Measurements from ENCODE around the gene CMTR1. TPM values are rescaled to one million over a fixed set of nuclear protein-coding genes. Genes with fewer than 3 reads are reported as not detected.
A peak's percentile ranks its signal among the peaks of the same experiment; 100 is the strongest.

CMTR1 gene
- total RNA-seq, 1 experiment from 2014 or later: 45.0 TPM

DNA sequence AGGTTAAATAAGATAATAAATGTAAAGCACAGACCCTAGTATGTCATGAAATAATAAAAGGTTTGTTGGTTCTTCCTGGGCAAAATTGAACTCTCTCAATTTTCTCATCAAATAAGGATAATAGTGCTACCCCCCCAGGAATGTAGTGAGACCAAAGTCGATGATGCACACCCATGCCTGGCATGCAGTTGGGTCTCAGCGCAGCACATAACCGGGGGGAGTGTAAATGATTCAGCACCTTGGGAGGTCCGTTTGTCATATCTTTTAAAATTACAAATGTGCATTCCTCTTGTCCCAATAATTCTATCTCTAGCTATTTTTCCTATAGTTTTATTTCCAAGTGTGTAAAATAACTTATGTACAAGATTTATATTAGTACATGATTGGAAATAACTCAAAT is 98.0 kb downstream of the CMTR1 start:
- DNase-seq (ENCODE audit: low read depth): peak; percentile 25

Other genes with a start within 250 kb of the CMTR1 start
- gene TBC1D22B, start 175.4 kb upstream of the CMTR1 start, total RNA-seq (2014; rRNA removed): 6.0 and 6.6 TPM in 2 replicates
- 0.40 and 0.51 TPM in 2 replicates for gene TMEM217, start 175.1 kb upstream of the CMTR1 start, total RNA-seq (2014; rRNA removed)
- gene RNF8, start 79.2 kb upstream of the CMTR1 start, total RNA-seq (2014; rRNA removed): 16.6 and 23.6 TPM in 2 replicates
- gene CCDC167, start 66.7 kb downstream of the CMTR1 start, total RNA-seq (2014; rRNA removed): 41.4 and 47.6 TPM in 2 replicates